HepG2 (cell line): ENCODE results near the gene GRM2. TPM values are rescaled to one million over a fixed set of nuclear protein-coding genes. Genes with fewer than 3 reads are reported as not detected.

Source experiments
- ATAC-seq: fragments of 200-7000 bp; cut with Tn5 transposase; 3 replicates; pipeline ENCODE4 v1.9.1; 2020; ENCODE audit warnings: mild to moderate bottlenecking, moderate library complexity
- BruUV-seq: library from RNA; stranded (reverse); fragments of 400-500 nt; replicated peaks from 2 replicates; lab custom pipeline; 2021; lab: Mats Ljungman, UMichigan
- CTCF ChIA-PET: fragments of 300-600 bp; formaldehyde crosslinking; extraction: SDS; loops from one replicate; lab custom pipeline; 2021; ENCODE audit warnings: low total read pairs, inconsistent platforms, low intra/inter-chr PET ratio; lab: Yijun Ruan, JAX
- POLR2A ChIA-PET: fragments of 350-600 bp; sonication (Branson Sonifier 250); formaldehyde crosslinking; loops from one replicate; lab custom pipeline; 2020; ENCODE audit warnings: antibody characterized with exemption, inconsistent platforms; lab: Yijun Ruan, JAX
- DNase-seq: peaks from one replicate; pipeline ENCODE4 v3.0.0-alpha.2; 2015; ENCODE audit warnings: low spot score
- FAIRE-seq: peaks from 3 replicates; lab custom pipeline; 2011; peaks lifted over from hg19 to GRCh38; lab: Jason Lieb, UNC
- H2AFZ ChIP-seq: one replicate; pipeline ENCODE4 v1.6.1; 2011; ENCODE audit warnings: low read length, inconsistent platforms
- H3K27ac ChIP-seq: fragments of 300-600 bp; 3 replicates; pipeline ENCODE4 v1.8.0; 2011; ENCODE audit warnings: mixed run types, mild to moderate bottlenecking, mixed read lengths, low read length, inconsistent platforms; ENCODE audit not compliant: insufficient read depth; ENCODE audit errors: extremely low read length
- H3K27me3 ChIP-seq, 2 experiments: fragments of 200-600 bp in 1 of 2; 2 replicates in 1 of 2; 3 replicates in 1 of 2; pipeline versions ENCODE4 v1.6.0 to v1.8.0; 2011; ENCODE audit warnings: low read length in 2 of 2, mild to moderate bottlenecking in 2 of 2, moderate library complexity in 2 of 2, inconsistent platforms in 1 of 2; ENCODE audit not compliant: insufficient read depth in 2 of 2, control insufficient read depth in 1 of 2
- H3K36me3 ChIP-seq, 2 experiments: fragments of 200-600 bp in 1 of 2; replicated peaks in 1 of 2; 2 replicates in 1 of 2; 3 replicates in 1 of 2; pipeline versions ENCODE4 v1.5.1 to v1.8.0; 2011; ENCODE audit warnings: low read length in 2 of 2, inconsistent platforms in 1 of 2; ENCODE audit not compliant: insufficient read depth in 2 of 2, control insufficient read depth in 1 of 2
- H3K4me1 ChIP-seq: 2 replicates; pipeline ENCODE4 v1.5.1; 2012; ENCODE audit warnings: low read length, inconsistent platforms; ENCODE audit not compliant: insufficient read depth
- H3K4me2 ChIP-seq: 2 replicates; pipeline ENCODE4 v1.6.0; 2011; ENCODE audit warnings: low read depth, low read length, inconsistent platforms
- H3K4me3 ChIP-seq, 3 experiments: fragments of 200-600 bp in 1 of 3; sonication (generic), shearing (Covaris generic) in 1 of 3; replicated peaks in 1 of 3; 2 replicates each; pipeline ENCODE4 v1.5.1; 2011 to 2016; ENCODE audit warnings: low read length in 3 of 3, inconsistent platforms in 2 of 3, low read depth in 2 of 3, mild to moderate bottlenecking in 2 of 3, control low read depth in 1 of 3, mixed read lengths in 1 of 3; ENCODE audit not compliant: insufficient read depth in 1 of 3
- H3K79me2 ChIP-seq: one replicate; pipeline ENCODE4 v1.6.1; 2011; ENCODE audit warnings: low read length, inconsistent platforms; ENCODE audit not compliant: insufficient read depth
- H3K9ac ChIP-seq: 2 replicates; pipeline ENCODE4 v1.6.0; 2011; ENCODE audit warnings: mild to moderate bottlenecking, low read depth, low read length, inconsistent platforms; ENCODE audit not compliant: insufficient read depth
- H3K9me3 ChIP-seq: 2 replicates; pipeline ENCODE4 v1.5.1; 2012; ENCODE audit warnings: mild to moderate bottlenecking, low read length
- H4K20me1 ChIP-seq: 2 replicates; pipeline ENCODE4 v1.6.0; 2011; ENCODE audit warnings: inconsistent platforms, mild to moderate bottlenecking, low read length, moderate library complexity; ENCODE audit not compliant: insufficient read depth
- EZH2 ChIP-seq: conservative IDR thresholded peaks from 2 replicates; pipeline ENCODE4 v1.6.1; 2012; ENCODE audit warnings: mild to moderate bottlenecking, low read depth, low read length, moderate library complexity
- IRF1 ChIP-seq: sonication (generic); formaldehyde crosslinking; IDR thresholded peaks from 2 replicates; pipeline ENCODE4 v1.4.0; 2020; ENCODE audit warnings: low read depth, mild to moderate bottlenecking, missing genetic modification reagents
- MED8 ChIP-seq: sonication (generic); formaldehyde crosslinking; IDR thresholded peaks from 2 replicates; pipeline ENCODE4 v1.8.1; 2023; ENCODE audit warnings: mild to moderate bottlenecking, missing genetic modification reagents; ENCODE audit not compliant: insufficient replicate concordance
- NR1H2 ChIP-seq: sonication (generic); formaldehyde crosslinking; IDR thresholded peaks from 2 replicates; pipeline ENCODE4 v1.8.1; 2022; ENCODE audit warnings: low read depth, missing genetic modification reagents, borderline replicate concordance
- PRDM15 ChIP-seq: sonication (generic); formaldehyde crosslinking; IDR thresholded peaks from 2 replicates; pipeline ENCODE4 v1.4.0; 2020; ENCODE audit warnings: missing genetic modification reagents
- REL ChIP-seq: sonication (generic); formaldehyde crosslinking; conservative IDR thresholded peaks from 2 replicates; pipeline ENCODE4 v1.8.0; 2022; ENCODE audit warnings: mild to moderate bottlenecking, missing genetic modification reagents, moderate library complexity
- SMAD9 ChIP-seq: sonication (generic); formaldehyde crosslinking; IDR thresholded peaks from 2 replicates; pipeline ENCODE4 v1.5.1; 2020; ENCODE audit warnings: mild to moderate bottlenecking, missing genetic modification reagents
- USF2 ChIP-seq, 2 experiments: sonication (generic) in 1 of 2; formaldehyde crosslinking in 1 of 2; IDR thresholded peaks; 2 replicates each; pipeline versions ENCODE4 v1.5.1 to v1.6.1; 2011 to 2020; ENCODE audit warnings: borderline replicate concordance in 1 of 2, low read depth in 1 of 2, low read length in 1 of 2, mild to moderate bottlenecking in 1 of 2, missing genetic modification reagents in 1 of 2, moderate library complexity in 1 of 2
- YEATS2 ChIP-seq: sonication (generic); formaldehyde crosslinking; IDR thresholded peaks from 2 replicates; pipeline ENCODE4 v1.4.0; 2020; ENCODE audit warnings: missing genetic modification reagents, borderline replicate concordance
- ZNF263 ChIP-seq: sonication (generic); formaldehyde crosslinking; IDR thresholded peaks from 2 replicates; pipeline ENCODE4 v1.4.0; 2020; ENCODE audit warnings: missing genetic modification reagents
- ZNF292 ChIP-seq: sonication (generic); formaldehyde crosslinking; IDR thresholded peaks from 2 replicates; pipeline ENCODE4 v1.8.1; 2022; ENCODE audit warnings: mild to moderate bottlenecking, low read depth, missing genetic modification reagents, borderline replicate concordance
- ZNF331 ChIP-seq: sonication (generic); formaldehyde crosslinking; IDR thresholded peaks from 2 replicates; pipeline ENCODE4 v1.4.0; 2020; ENCODE audit warnings: missing genetic modification reagents
- ZNF589 ChIP-seq: sonication (generic); formaldehyde crosslinking; conservative IDR thresholded peaks from 2 replicates; pipeline ENCODE4 v1.8.0; 2022; ENCODE audit warnings: mild to moderate bottlenecking, moderate library complexity, missing genetic modification reagents
- WGBS: methylation state at CpG from one replicate; pipeline ENCODE4 v1.1.6; 2017; ENCODE audit warnings: low lambda C conversion rate; 5-methylcytosine and 5-hydroxymethylcytosine counted together
- in situ Hi-C: cut with HindIII; loops from 2 replicates; pipeline ENCODE4 v1.10.0; 2017; ENCODE audit warnings: low pct_unique_long_range_greater_than_20kb; ENCODE audit not compliant: extremely low pct_ligation_motif_present
- intact Hi-C: fragments of 100-400 bp; cut with micrococcal nuclease; formaldehyde crosslinking; loops from one replicate; pipeline ENCODE4 v1.10.0; 2022; ENCODE audit not compliant: unreplicated experiment
- polyA plus RNA-seq, 8 experiments: library from polyadenylated mRNA; depleted of rRNA in 3 of 8; stranded (reverse) in 7 of 8; unstranded in 1 of 8; fragments of >200 nt; fragmentation: Illumina TruSeq in 4 of 8; extraction: Trizol in 4 of 8; gene quantifications; 2 replicates each; pipeline versions ENCODE4 v1.2.1 to v1.2.3, GENCODE V29; 2011 to 2016; ENCODE audit warnings: low read depth in 4 of 8, missing spikeins in 1 of 8, mixed read lengths in 1 of 8; ENCODE audit not compliant: insufficient read depth in 1 of 8
- total RNA-seq, 5 experiments: library from RNA; depleted of rRNA; stranded (reverse); fragments of >200 nt; fragmentation: Illumina TruSeq; extraction: Trizol; gene quantifications; 2 replicates each; pipeline ENCODE4 v1.2.3, GENCODE V29; 2016; ENCODE audit warnings: low read depth in 1 of 5

Gene GRM2
- total and polyA plus RNA-seq, 2 of the 13 experiments (the other 11 are each of a cell fraction or from before 2014, with no cell fraction given): 0.04 to 0.07 TPM

GRCh38 chr3:51729042-51729633 lies 22.3 kb downstream of the GRM2 start (continued):
- no peak for TF ChIP-seq REL (CRISPR knock-in tag)
- TF ChIP-seq USF2 (IDR thresholded peaks at IDR 0.05; ENCODE audit: low read depth, low read length): no peak
- TF ChIP-seq USF2 (CRISPR knock-in tag; IDR thresholded peaks at IDR 0.05; ENCODE audit: borderline replicate concordance): no peak
- no peak for TF ChIP-seq MED8 (CRISPR knock-in tag)
- TF ChIP-seq ZNF589 (CRISPR knock-in tag): no peak

- Histone ChIP-seq H3K36me3 (no peaks in the 10 kb centered on the region), H2AFZ (peak overlapping the region; percentile 70), H3K79me2 (no peaks in the 10 kb centered on the region), H3K9ac (no peak overlapping the region), H3K9me3 (no peaks in the 10 kb centered on the region), H3K27ac (no peak overlapping the region), H3K4me2 (peak overlapping the region; percentile 50), H3K4me3 (peak overlapping the region in 2 of 3 experiments; percentile 11 to 22; a peak in 1 of 6 replicates), H3K4me1 (peaks cover 15% of the 10 kb centered on the region), H4K20me1 (no peaks in the 10 kb centered on the region), H3K27me3 (peaks cover 0 to 2% of the 10 kb centered on the region in 2 experiments; a peak in 2 of 5 replicates)
- intact Hi-C loops (no loop called here), in situ Hi-C loops (no loop called here)
- ChIA-PET CTCF (no interaction called here), POLR2A (no interaction called here)
- BruUV-seq: no TSS peak
- DNase-seq (no peak), FAIRE-seq (no peak), ATAC-seq (peak; percentile 31)
- WGBS: 57% methylated on average over 4 of the region's 4 CpGs
- TF ChIP-seq YEATS2 (no peak), ZNF331 (CRISPR knock-in tag) (no peak), ZNF292 (CRISPR knock-in tag) (no peak), IRF1 (CRISPR knock-in tag) (no peak), ZNF263 (no peak), PRDM15 (no peak), SMAD9 (CRISPR knock-in tag) (no peak), NR1H2 (CRISPR knock-in tag) (no peak), EZH2 (no peak)
These were observed 27.1 kb downstream of the GRM2 start for GRCh38 chr3:51733859-51734571.
